ENCODE results near the gene ARHGEF1.

Gene ARHGEF1

GRCh38 chr19:41919948-41920712 lies 37.1 kb downstream of the ARHGEF1 start:
- no peak for DNase-seq

- DNase-seq, result no peak
Measured at GRCh38 chr19:41920882-41921576, 38.0 kb downstream of the ARHGEF1 start.

- DNase-seq, result no peak
Measured at GRCh38 chr19:41921577-41922576, 38.9 kb downstream of the ARHGEF1 start.

- no peak for DNase-seq
Measured at GRCh38 chr19:41922585-41922984, 39.6 kb downstream of the ARHGEF1 start.

- no peak for DNase-seq
Measured at GRCh38 chr19:41923045-41923788, 40.2 kb downstream of the ARHGEF1 start.

- DNase-seq, result no peak
Measured at GRCh38 chr19:41924151-41925145, 41.5 kb downstream of the ARHGEF1 start.

DNA sequence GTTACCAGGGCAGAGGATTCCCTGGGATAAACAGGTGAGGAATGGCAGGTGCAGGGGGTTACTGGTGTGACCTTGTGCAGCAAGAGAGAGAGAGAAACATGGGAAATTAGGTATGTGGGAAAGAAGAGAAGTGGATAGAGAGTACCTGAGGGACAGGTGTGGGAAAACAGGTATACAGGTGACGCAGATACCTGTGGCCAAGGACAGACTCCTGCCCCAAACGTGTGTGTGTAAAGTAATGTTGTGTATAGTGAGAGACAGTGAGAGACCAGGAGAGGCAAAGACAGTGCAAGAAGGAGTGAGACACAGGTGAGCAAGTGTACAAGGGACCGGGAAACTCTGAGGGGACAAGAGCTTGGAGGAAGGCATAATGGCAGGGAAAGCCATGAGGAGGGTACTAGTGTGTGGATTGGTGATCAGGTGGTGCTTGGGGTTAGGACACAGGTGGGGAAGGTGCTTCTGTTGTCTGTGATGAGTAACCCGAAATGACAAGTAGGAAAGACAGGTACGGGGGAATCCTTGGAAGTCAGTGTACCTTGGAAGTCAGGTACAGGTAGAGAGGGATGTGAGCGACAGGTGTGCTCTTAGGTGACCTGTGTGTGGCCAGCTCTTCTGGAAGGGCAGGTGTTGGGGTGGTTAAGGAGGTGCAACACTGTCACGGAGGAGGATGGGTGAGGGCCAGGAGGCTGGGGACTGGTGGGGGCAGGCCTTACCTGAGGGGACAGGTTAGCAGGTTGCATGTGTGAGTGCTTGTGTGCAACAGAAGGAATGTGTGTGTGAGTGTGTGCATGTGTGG lies 42.4 kb downstream of the ARHGEF1 start:
- no peak for DNase-seq

GRCh38 chr19:41926028-41926762 lies 43.2 kb downstream of the ARHGEF1 start:
- no peak for DNase-seq

- no peak for DNase-seq
Measured at GRCh38 chr19:41926763-41927496, 43.9 kb downstream of the ARHGEF1 start.

- no peak for DNase-seq
Measured at GRCh38 chr19:41927497-41928192, 44.7 kb downstream of the ARHGEF1 start.

GRCh38 chr19:41928221-41928683 lies 45.3 kb downstream of the ARHGEF1 start, which contains the start of gene ERFL:
TSS of gene ERFL (minus strand) at chr19:41928449. CDS start at chr19:41912919, 15,530 bp downstream.
- no peak for DNase-seq

- no peak for DNase-seq
Measured at GRCh38 chr19:41928754-41929535, 46.0 kb downstream of the ARHGEF1 start.

DNA sequence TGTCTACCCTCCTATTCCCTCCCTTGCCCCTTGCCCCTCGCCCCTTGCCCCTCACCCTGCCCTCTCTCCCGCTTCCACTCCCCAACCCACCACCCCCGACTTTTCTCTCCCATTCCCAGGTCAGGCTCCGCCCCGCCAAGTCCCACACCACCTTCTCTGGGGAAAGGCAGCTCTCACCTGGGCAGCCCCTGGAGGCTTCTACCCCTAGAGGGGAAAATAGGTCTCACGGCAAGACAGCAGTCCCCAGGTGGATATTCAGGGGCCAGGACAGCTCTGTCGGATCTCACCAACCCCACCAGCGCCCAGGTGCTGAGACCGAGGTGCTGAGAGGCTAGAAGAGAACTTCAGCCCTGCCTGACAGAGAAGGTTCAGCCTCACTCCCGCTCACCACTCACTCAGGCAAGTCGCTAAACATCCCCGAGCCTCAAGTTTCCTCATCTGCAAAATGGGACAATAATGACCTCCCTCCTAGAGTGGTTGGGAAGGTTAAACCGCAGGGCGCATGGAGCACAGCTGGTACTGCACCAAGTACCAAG lies 46.6 kb downstream of the ARHGEF1 start:
- no peak for DNase-seq

DNA sequence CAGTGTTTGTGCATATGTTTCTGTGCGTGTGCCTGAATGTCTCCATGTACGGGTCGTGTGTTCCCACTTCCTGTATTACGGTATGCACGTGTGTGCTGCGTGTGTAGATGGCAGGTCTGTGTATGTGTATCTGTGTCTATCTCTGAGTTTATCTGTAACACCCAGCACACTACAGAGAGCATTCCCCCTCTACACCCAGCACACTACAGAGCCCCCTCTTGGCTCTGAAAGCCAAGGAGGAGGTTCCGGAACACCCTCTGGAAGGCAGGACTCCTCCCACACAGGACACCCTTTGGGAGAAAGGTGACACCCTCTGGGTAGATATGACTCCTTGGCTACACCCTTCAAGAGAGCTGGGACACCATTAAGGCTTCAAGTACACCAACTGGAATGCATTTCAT lies 47.3 kb downstream of the ARHGEF1 start:
- DNase-seq, result no peak

- DNase-seq, result no peak
Measured at GRCh38 chr19:41930926-41931592, 48.1 kb downstream of the ARHGEF1 start.

DNA sequence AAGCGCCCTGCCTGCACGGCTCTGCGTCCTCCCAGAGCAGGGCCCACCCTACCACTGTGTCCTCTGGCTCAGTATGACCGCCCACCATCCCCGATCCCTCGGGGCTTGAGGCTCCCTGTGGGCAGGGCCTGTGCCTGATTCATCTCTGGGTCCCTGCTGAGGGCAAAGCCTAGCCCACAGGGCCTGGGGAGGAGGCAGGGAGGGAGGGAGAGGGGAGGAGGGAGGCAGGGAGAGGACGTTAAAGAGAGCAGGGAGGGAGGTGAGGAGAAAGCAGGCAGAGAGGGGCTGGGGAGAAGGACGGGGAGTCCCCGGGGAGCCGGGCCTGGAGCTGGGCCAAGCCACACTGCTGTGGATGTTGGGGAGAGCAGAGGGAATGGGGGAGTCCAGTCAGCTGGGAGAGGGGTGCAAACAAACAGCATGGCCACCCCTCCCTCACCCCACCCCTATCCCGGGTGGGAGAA lies 49.3 kb downstream of the ARHGEF1 start:
- DNase-seq, result no peak
